Ovary (tissue), 3 donors: Measurements from ENCODE around the gene ALX1.

Source experiments
- CTCF ChIP-seq, 3 donors: fragments of 450-650 bp in 2 of 3; fragments of 200-600 bp in 1 of 3; IDR thresholded peaks; one replicate each; pipeline versions ENCODE4 v1.5.1 to v1.8.0; 2016 to 2022; ENCODE audit warnings: antibody characterized with exemption in 3 of 3, mild to moderate bottlenecking in 1 of 3
- POLR2A ChIP-seq: fragments of 450-650 bp; IDR thresholded peaks from one replicate; pipeline ENCODE4 v1.6.1; 2017; ENCODE audit warnings: antibody characterized with exemption, mild to moderate bottlenecking, moderate library complexity
- donor health status: DM: no; HTN: no; CAD: no.

- TF ChIP-seq CTCF (IDR thresholded peaks at IDR 0.05) (no peak), POLR2A (no peak)
Observed at GRCh38 chr12:85299053-85299452, 19.0 kb downstream of the ALX1 start.
